Measurements from ENCODE around the gene UGT1A10.

- TF ChIP-seq CTCF (conservative IDR thresholded peaks at IDR 0.05; ENCODE audit: low read length) (no peak), EZH2phosphoT487 (IDR thresholded peaks at IDR 0.05; ENCODE audit: borderline replicate concordance) (no peak)
Observed at GRCh38 chr2:233796254-233796653, 160.0 kb downstream of the UGT1A10 start.

Measured in Loucy (cell line).